ENCODE results near the gene DLGAP1.
A peak's percentile ranks its signal among the peaks of the same experiment; 100 is the strongest.
"Not testable (repeated sequence)": the region's sequence is repeated elsewhere in the genome, so short reads cannot be mapped to it uniquely, and the experiment has no call there.

The DLGAP1 gene

GRCh38 chr18:3611313-3612090, 843.6 kb downstream of the DLGAP1 start:
- FAIRE-seq = no peak

- no peak for FAIRE-seq
These were observed 844.3 kb downstream of the DLGAP1 start for GRCh38 chr18:3610813-3611212.

DNA sequence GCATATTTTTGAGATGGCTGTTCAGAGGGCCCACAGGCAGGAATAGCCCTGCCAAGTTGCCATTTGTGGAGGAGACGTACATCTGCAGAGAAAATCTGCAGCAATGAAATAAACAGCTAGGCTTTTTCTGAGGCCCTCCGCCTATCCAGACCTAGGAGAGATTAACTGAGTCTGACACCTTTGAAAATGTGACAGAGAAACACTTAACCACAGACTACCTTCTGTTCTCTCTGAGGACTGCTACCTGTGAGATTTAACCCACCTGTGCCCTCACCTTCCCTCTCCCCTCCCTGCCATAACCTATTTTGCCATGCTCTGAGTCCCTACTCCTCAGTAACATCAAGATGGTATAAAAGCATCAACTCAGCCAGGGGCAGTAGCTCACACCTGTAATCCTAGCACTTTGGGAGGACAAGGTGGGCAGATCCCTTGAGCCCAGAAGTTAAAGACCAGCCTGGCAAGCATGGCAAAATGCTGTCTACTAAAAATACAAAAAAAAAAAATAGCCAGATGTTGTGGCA, 844.9 kb downstream of the DLGAP1 start:
- no peak for FAIRE-seq

DNA sequence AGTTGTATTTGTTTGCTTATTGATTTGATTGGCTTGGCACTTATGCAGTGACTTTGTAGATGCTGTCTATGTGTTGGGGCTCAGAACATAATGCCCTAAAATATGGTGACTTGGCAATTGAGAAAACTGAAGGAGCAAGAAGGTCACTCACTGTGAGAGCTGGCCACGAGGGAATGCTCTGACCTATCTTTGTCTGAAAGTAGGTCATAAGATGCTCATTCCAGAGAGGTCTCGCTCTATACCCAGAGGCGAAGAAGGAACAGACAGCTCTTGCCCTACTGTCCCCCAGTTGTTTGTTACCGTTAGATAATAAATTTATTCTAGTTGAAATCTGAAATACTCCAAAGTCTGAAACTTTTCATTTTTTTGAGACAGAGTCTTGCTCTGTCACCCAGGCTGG, 846.6 kb downstream of the DLGAP1 start:
- no peak for FAIRE-seq

GRCh38 chr18:3608099-3608453, 847.0 kb downstream of the DLGAP1 start:
- FAIRE-seq = not testable (repeated sequence)

- no peak for FAIRE-seq
These were observed 847.6 kb downstream of the DLGAP1 start for GRCh38 chr18:3607309-3608098.

DNA sequence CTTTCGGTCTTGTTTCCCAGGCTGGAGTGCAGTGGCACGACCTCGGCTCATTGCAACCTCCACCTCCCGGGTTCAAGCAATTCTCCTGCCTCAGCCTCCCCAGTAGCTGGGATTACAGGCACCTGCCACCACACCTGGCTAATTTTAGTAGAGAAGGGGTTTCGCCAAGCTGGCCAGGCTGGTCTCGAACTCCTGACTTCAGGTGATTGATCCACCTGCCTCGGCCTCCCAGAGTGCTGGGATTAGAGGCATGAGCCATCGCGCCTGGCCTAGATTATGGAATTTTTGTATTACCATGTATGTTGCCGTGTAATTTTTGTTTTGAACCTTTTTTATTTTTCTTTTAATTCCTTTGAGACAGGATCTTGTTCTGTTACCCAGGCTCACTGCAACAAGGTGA, 848.2 kb downstream of the DLGAP1 start:
- not testable (repeated sequence) for FAIRE-seq

- FAIRE-seq = no peak
These were observed 849.1 kb downstream of the DLGAP1 start for GRCh38 chr18:3605954-3606443.

DNA sequence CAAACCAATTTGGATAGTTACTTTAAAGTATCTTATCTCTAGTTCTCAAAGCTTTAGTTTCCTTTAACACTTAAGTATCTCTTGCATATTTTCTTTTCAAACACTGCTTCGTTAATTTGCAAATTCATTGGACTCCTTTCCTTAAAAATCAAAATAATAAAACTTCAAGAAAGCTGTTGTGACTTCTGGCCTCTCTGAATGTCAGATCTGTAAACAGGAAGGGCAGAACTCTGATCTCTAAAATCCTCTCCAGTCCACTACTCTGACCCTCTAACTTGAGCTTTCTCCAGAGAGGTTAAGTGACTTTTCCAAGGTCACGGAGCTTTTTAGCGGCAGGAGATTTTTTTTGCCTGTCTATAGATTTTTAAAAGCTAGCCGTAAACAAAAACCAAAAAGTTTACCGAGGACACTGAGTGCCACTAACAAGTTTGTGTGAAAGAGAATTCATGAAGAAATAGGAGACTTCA, 849.6 kb downstream of the DLGAP1 start:
- no peak for FAIRE-seq

DNA sequence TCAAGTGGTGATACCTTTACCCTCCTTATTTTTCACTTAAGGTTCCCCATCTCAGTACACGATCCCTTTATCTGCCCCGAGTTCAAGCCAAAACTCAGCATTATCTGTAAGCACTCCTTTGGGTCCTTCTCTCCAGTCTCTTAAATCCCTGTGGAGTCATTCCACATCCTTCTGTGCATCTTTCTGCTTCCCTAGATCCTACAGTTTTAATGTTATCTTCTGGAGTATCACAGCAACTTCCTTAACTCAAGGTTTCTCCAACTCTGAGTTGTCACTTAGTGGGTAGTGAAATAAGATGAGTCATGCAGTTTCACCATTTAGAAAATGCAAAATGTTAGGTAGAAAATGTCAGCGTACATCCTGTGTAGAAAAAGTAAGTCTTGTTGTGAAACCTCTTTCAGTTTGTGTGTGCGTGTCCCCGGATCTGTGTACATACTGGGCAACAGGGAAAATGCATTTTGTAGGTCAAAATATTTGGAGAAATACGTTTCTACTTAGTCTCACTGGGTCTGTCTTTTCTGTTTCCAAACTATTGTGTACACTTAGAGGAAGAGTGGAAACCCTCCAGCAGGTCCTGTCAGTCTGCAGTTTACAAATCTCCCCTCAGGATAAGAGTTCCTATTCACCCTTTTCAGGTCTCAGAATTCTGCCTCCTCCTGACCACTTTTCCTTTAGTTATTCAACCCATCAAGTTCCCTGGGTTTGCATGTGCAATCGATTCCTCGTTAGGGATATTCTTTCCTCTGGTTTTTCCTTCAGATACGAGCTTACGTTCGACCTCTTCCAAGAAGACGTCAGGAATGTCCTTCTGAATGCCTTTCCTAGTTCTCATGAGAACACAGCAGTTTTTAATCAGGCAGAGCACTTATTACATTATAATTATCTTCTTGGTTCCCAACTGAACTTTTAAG, 850.4 kb downstream of the DLGAP1 start:
- peak; percentile 99 for FAIRE-seq

DNA sequence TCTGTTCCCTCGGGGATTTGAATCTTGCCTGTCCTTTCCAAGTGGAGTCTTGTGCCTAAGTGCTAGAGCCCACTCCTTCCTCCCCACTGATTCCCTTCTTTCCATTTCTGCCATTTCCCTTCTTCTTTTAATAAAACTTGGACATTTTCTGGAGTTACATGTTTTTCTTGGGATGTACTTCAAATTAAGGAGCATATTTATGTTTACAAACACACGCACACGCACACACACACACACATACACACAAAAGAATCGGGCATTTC, 850.9 kb downstream of the DLGAP1 start:
- no peak for FAIRE-seq

DNA sequence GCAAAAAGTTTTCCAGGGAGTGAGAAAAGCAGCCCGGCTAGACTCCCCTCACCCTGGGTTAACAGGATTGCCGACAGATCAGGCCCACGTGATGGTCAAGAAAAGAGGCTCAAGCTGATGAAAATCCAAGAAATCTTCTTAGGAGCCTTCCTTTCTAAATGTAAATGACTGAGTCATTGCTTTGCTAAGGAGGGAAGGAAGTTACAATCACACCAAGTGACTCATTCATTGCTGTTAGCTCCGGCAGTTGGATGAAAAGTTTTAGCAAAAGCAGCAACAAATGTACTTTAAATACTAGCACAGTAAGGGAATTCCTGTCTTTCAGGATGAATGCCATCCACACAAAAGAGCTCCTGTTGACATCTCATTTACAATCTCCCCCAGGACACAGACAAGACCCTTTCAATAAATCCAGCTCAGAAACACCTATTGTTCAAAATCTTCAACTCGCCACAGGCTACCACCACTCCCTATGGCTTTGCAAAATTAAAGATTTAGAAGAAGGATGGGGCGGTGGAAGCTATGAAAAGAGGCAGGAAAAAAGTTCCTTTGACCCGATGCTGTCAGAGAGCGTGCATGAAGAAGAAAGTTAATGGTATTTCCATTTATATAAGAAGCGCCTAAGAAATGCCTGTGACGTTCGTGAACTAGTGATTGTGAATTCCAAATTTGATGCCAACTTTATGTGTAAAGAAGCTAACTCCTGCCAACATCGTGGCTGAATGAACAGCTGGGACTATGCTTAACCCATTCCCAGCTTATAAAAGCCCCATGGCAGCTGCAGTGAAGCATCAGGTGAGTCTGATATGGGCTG, 851.5 kb downstream of the DLGAP1 start:
- peak; percentile 99 for FAIRE-seq

- FAIRE-seq = not testable (repeated sequence)
These were observed 853.9 kb downstream of the DLGAP1 start for GRCh38 chr18:3601106-3601755.

GRCh38 chr18:3599861-3600260, 855.2 kb downstream of the DLGAP1 start:
- FAIRE-seq = no peak

GRCh38 chr18:3599195-3599594, 855.9 kb downstream of the DLGAP1 start:
- FAIRE-seq = no peak

DNA sequence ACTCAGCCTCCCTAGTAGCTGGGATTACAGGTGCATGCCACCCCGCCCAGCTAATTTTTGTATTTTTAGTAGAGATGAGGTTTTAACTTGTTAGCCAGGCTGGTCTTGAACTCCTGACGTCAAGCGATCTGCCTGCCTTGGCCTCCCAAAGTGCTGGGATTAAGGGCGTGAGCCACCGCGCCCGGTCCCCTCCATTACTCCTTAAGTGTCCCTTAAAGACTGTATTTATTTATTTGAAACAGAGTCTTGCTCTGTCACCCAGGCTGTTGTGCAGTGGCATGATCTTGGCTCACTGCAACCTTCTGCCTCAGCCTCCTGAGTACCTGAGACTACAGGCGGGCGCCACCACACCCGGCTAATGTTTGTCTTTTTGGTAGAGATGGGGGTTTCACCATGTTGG, 856.5 kb downstream of the DLGAP1 start:
- no peak for FAIRE-seq

DNA sequence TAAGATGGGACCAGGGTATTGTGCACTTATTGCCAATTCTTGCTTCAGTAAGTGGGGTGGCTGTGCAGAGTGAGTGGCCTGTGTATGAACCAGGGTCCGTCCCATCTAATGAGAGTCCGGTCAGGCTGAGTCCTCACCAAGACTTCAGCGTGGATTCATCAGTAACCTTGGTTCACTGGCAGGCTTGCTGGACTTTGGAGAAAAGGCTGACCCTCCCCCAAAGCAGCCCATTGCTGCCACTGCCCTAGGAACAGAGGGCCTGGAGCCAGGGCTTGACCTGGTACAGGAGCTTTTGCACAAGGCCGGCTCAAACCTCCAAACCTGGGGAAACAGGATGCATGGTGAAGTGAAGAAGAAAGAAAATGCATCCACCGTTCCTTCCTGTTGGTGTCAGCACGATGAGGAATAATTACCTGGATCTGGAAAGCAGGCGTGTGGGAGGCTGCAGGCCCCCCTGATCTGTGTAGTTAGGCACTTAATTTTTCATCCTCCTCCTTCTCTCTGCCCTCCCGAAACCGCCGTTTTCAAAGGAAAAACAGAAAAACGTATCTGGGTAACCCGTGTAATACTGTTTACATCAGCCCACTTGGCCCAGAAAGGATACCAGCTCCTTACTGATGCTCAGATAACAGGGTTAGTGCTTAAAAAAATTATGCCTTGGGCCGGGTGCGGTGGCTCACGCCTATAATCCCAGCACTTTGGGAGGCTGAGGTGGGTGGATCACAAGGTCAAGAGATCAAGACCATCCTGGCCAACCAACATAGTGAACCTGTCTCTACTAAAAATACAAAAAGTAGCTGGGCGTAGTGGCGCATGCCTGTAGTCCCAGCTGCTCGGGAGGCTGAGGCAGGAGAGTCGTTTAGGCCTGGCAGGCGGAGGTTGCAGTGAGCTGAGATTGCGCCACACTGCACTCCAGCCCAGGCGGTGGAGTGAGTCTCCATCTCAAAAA, 857.4 kb downstream of the DLGAP1 start:
- FAIRE-seq = no peak

GRCh38 chr18:3596637-3597384, 858.3 kb downstream of the DLGAP1 start:
- peak; percentile 27 for FAIRE-seq

- no peak for FAIRE-seq
These were observed 858.8 kb downstream of the DLGAP1 start for GRCh38 chr18:3596324-3596636.
